ENCODE measurements around the gene UBXN2A.
A peak's percentile ranks its signal among the peaks of the same experiment; 100 is the strongest.

UBXN2A gene

DNA sequence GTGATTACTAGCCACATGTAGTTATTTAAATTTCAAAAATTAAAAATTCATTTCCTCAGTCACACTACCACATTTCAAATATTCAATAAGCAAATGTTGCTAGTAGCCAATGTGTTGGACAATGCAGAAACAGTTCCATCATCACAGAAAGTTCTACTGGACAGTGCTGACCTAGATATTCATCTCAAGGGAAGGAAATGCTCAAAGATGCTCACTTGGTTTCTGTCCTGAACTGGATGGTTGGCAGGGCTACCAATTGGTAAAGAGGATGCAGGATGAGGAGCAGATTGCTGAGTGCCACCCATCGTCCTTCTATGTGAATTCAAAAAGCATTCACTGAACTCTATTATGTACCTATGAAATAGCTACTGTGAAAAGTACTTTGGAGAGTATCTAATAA is 6.0 kb upstream of the UBXN2A start:
- DNase-seq (ENCODE audit: low read depth), result no peak
- H3K4me3 ChIP-seq (ENCODE audit: low read depth, low read length), result no peak overlapping the region

DNA sequence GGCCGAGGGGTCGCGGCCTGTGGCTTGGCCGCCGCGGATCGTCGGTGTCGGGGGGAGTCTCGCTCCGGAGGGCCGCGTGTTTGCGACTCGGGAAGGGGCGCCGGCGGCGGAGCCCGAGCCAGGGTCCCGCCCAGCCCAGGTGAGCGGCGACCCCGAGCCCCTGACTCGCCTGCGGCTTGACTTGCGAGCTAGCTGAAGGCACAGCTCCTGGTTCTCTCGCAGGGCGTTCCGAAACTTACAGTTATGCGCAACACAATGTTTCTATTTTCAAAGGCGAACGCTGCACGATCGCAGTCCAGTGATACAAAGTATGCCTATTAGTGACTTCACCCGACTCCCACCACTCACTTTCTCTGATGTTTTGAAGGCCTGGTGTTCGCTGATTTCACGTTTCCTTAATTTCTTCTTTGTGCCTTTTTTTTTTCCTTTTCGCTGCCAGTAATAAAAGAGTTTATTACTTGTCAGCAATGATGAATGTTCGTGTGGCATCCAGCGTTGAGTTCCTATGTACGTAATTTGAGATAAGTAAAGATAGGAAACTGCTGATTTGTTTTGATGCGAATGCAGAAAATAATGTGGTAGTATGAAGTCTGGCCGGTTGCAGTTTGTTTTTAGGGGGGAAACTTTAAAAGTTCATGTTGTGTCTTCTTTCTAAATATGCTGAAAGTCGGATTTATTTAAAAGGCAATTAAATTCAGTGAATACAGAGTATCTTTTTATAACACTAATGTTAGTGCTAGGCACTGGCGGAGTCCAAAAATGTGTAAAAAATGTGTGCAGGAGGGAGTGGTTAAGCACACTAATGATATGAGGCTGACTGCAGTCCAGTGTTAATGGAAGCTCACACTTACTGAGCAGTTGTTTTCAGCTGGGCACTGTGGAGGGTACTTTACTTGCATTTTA is 706 bp downstream of the UBXN2A start:
- DNase-seq (ENCODE audit: low read depth), result peak; percentile 80
- TF ChIP-seq MYC (IDR thresholded peaks at IDR 0.05; ENCODE audit: low read depth, low read length), result no peak; the same call in 1 of the 2 replicates
- TF ChIP-seq, protein P1, sequence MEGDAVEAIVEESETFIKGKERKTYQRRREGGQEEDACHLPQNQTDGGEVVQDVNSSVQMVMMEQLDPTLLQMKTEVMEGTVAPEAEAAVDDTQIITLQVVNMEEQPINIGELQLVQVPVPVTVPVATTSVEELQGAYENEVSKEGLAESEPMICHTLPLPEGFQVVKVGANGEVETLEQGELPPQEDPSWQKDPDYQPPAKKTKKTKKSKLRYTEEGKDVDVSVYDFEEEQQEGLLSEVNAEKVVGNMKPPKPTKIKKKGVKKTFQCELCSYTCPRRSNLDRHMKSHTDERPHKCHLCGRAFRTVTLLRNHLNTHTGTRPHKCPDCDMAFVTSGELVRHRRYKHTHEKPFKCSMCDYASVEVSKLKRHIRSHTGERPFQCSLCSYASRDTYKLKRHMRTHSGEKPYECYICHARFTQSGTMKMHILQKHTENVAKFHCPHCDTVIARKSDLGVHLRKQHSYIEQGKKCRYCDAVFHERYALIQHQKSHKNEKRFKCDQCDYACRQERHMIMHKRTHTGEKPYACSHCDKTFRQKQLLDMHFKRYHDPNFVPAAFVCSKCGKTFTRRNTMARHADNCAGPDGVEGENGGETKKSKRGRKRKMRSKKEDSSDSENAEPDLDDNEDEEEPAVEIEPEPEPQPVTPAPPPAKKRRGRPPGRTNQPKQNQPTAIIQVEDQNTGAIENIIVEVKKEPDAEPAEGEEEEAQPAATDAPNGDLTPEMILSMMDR (IDR thresholded peaks at IDR 0.05; ENCODE audit: low read depth, low read length), result no peak
- TF ChIP-seq, protein P2, sequence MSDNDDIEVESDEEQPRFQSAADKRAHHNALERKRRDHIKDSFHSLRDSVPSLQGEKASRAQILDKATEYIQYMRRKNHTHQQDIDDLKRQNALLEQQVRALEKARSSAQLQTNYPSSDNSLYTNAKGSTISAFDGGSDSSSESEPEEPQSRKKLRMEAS (IDR thresholded peaks at IDR 0.05; ENCODE audit: low read depth, low read length), result no peak
- no peak for TF ChIP-seq POLR2A (IDR thresholded peaks at IDR 0.05; ENCODE audit: extremely low read depth, insufficient read length)

More for the DNA sequence above, 6.0 kb upstream of the UBXN2A start:
- TF ChIP-seq, protein P1 (IDR thresholded peaks at IDR 0.05; ENCODE audit: low read depth, low read length), result no peak
- TF ChIP-seq MYC (IDR thresholded peaks at IDR 0.05; ENCODE audit: low read depth, low read length), result no peak
- TF ChIP-seq POLR2A (IDR thresholded peaks at IDR 0.05; ENCODE audit: extremely low read depth, insufficient read length), result no peak
- TF ChIP-seq, protein P2 (IDR thresholded peaks at IDR 0.05; ENCODE audit: low read depth, low read length), result no peak

DNA sequence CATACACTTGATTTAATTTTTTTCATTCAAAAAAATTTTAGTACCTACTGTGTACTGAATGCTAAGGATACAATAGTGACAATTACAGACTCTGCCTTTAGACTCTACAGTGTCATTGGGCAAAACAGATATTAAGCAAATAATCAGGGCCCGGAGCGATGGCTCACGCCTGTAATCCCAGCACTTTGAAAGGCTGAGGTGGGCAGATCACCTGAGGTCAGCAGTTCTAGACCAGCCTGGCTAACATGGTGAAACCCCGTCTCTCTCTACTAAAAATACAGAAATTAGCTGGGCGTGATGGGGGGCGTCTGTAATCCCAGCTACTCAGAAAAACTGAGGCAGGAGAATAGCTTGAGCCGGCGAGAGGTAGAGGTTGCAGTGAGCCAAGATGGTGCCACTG is 1.4 kb downstream of the UBXN2A start:
- H3K4me3 ChIP-seq (ENCODE audit: low read depth, low read length), result peak overlapping the region; percentile 75
- no peak for DNase-seq (ENCODE audit: low read depth)
- TF ChIP-seq, protein P2 (IDR thresholded peaks at IDR 0.05; ENCODE audit: low read depth, low read length), result no peak

More for the DNA sequence above, 706 bp downstream of the UBXN2A start:
- H3K4me3 ChIP-seq (ENCODE audit: low read depth, low read length), result peak overlapping the region; percentile 75

DNA sequence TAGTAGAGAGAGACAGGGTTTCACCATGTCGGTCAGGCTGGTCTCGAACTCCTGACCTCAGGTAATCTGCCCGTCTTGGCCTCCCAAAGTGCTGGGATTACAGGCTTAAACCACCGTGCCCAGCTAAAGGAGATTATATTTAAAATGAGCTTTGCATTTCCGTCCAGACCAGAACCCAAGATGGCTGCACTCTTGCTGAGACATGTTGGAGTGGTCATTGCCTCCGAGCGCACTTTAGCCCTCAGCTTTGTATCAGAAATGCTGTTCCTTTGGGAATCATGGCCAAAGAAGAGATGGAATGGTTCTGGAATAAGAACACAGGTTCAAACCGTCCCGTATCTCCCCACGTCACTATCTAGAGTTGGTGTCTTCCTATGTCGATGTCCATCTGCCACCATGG is 3.4 kb downstream of the UBXN2A start:
- TF ChIP-seq, protein P1 (IDR thresholded peaks at IDR 0.05; ENCODE audit: low read depth, low read length), result no peak
- TF ChIP-seq, protein P2 (IDR thresholded peaks at IDR 0.05; ENCODE audit: low read depth, low read length), result no peak
- TF ChIP-seq MYC (IDR thresholded peaks at IDR 0.05; ENCODE audit: low read depth, low read length) (no peak), POLR2A (IDR thresholded peaks at IDR 0.05; ENCODE audit: extremely low read depth, insufficient read length) (no peak)
- no peak for DNase-seq (ENCODE audit: low read depth)
- H3K4me3 ChIP-seq (ENCODE audit: low read depth, low read length), result no peak overlapping the region

DNA sequence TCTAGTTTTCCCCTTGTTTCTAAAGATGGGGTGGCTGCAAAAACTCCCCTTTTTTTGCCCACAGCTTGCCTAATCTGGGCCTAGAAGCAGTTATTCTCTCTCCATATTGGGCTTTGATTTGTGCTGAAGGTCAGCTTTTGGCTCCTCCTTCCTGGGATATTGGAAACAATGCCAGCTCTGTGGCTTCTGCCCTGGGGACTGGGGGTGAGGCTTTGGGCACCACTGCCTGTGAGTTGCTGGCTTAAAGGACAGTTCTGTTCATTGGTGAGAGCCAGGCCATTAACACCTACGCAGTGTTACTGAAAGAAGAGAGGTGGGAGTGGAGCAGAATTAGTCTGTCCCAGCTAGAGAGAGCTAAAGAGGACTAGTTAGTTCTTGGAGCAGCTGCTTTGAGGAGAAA is 4.3 kb downstream of the UBXN2A start:
- no peak overlapping the region for H3K4me3 ChIP-seq (ENCODE audit: low read depth, low read length)
- TF ChIP-seq MYC (IDR thresholded peaks at IDR 0.05; ENCODE audit: low read depth, low read length) (no peak), POLR2A (IDR thresholded peaks at IDR 0.05; ENCODE audit: extremely low read depth, insufficient read length) (no peak)
- TF ChIP-seq, protein P2 (IDR thresholded peaks at IDR 0.05; ENCODE audit: low read depth, low read length), result no peak
- TF ChIP-seq, protein P1 (IDR thresholded peaks at IDR 0.05; ENCODE audit: low read depth, low read length), result no peak
- DNase-seq (ENCODE audit: low read depth), result no peak

DNA sequence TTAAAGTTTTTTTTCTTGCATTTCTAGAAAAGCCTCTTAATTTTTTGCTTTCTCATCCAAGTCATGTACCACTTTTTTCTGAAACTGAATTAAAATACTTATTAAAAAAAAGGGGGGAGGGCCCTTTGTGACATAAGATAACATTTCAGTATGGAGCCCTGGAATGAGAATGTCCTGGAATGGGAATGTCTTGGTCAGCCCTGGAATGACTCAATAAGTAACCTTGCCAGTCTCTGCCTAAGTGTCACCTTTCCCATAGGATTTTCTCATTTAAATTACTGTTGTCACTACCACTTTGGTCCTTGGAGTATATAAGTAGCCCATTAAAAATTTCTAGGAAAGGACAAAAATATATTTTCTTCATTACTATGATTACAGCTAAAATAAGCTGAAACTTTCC is 4.7 kb downstream of the UBXN2A start:
- TF ChIP-seq, protein P2 (IDR thresholded peaks at IDR 0.05; ENCODE audit: low read depth, low read length), result no peak
- TF ChIP-seq POLR2A (IDR thresholded peaks at IDR 0.05; ENCODE audit: extremely low read depth, insufficient read length) (no peak), MYC (IDR thresholded peaks at IDR 0.05; ENCODE audit: low read depth, low read length) (no peak)
- TF ChIP-seq, protein P1 (IDR thresholded peaks at IDR 0.05; ENCODE audit: low read depth, low read length), result no peak
- no peak for DNase-seq (ENCODE audit: low read depth)
- H3K4me3 ChIP-seq (ENCODE audit: low read depth, low read length), result no peak overlapping the region
